ENCODE data around the gene GPN3.
"Not testable (repeated sequence)": the region's sequence is repeated elsewhere in the genome, so short reads cannot be mapped to it uniquely, and the experiment has no call there.

GPN3 gene

GRCh38 chr12:110436231-110436630 is 31.8 kb downstream of the GPN3 start:
- DNase-seq = no peak

- DNase-seq = no peak
These were observed 36.0 kb downstream of the GPN3 start for GRCh38 chr12:110431957-110432587.

GRCh38 chr12:110429676-110430075 is 38.4 kb downstream of the GPN3 start:
- not testable (repeated sequence) for DNase-seq

GRCh38 chr12:110426406-110426805 is 41.7 kb downstream of the GPN3 start:
- DNase-seq = no peak

- no peak for DNase-seq
These were observed 43.8 kb downstream of the GPN3 start for GRCh38 chr12:110424237-110424636.

GRCh38 chr12:110421701-110422100 is 46.4 kb downstream of the GPN3 start:
- no peak for DNase-seq

GRCh38 chr12:110421159-110421661 is 46.8 kb downstream of the GPN3 start:
- DNase-seq = no peak

- DNase-seq = not testable (repeated sequence)
These were observed 47.4 kb downstream of the GPN3 start for GRCh38 chr12:110420644-110421043.

GRCh38 chr12:110417113-110417512 is 50.9 kb downstream of the GPN3 start:
- peak; percentile 38 to 49 for DNase-seq

GRCh38 chr12:110410086-110410485 is 58.0 kb downstream of the GPN3 start:
- DNase-seq = not testable (repeated sequence)

GRCh38 chr12:110405126-110405662 is 62.9 kb downstream of the GPN3 start:
- DNase-seq = not testable (repeated sequence)

- DNase-seq = peak; percentile 47 to 70
These were observed 63.9 kb downstream of the GPN3 start for GRCh38 chr12:110403976-110404682.

GRCh38 chr12:110403146-110403975 is 64.7 kb downstream of the GPN3 start, which contains the start of gene ANAPC7:
Gene ANAPC7 (minus strand): TSS chr12:110403708. CDS start chr12:110403627, 81 bp downstream.
- peak; percentile 83 to 84 for DNase-seq
